Thyroid gland (tissue), 4 donors: ENCODE results near the gene MCM10. TPM values are rescaled to one million over a fixed set of nuclear protein-coding genes. Genes with fewer than 3 reads are reported as not detected.

Source experiments
- DNase-seq, 2 donors: peaks; one replicate each; pipeline ENCODE4 v3.0.0-alpha.2; 2019
- H3K27ac ChIP-seq, 3 donors: fragments of 200-600 bp; sonication (generic); 1 replicate in 2 of 3; 2 replicates in 1 of 3; pipeline ENCODE4 v1.5.1; 2016 to 2019; ENCODE audit warnings: mild to moderate bottlenecking in 1 of 3, moderate library complexity in 1 of 3
- H3K27me3 ChIP-seq: fragments of 200-600 bp; sonication (generic); one replicate; pipeline ENCODE4 v1.5.1; 2019
- H3K36me3 ChIP-seq, 2 donors: fragments of 200-600 bp; sonication (generic); one replicate each; pipeline ENCODE4 v1.5.1; 2016 to 2019
- H3K4me1 ChIP-seq, 2 donors: fragments of 200-600 bp; sonication (generic); one replicate each; pipeline ENCODE4 v1.5.1; 2017 to 2019
- H3K4me3 ChIP-seq, 3 donors: fragments of 200-600 bp; sonication (generic); replicated peaks in 1 of 3; 1 replicate in 2 of 3; 2 replicates in 1 of 3; pipeline ENCODE4 v1.5.1; 2016; ENCODE audit warnings: mild to moderate bottlenecking in 1 of 3
- H3K9me3 ChIP-seq: fragments of 200-600 bp; sonication (generic); one replicate; pipeline ENCODE4 v1.5.1; 2017
- POLR2A ChIP-seq, 2 donors: fragments of 450-650 bp; IDR thresholded peaks; one replicate each; pipeline ENCODE4 v1.6.1; 2017; ENCODE audit warnings: antibody characterized with exemption in 2 of 2, mild to moderate bottlenecking in 2 of 2, moderate library complexity in 1 of 2
- WGBS, 2 donors: methylation state at CpG; one replicate each; pipeline ENCODE4 v1.1.5; 2017; 5-methylcytosine and 5-hydroxymethylcytosine counted together
- intact Hi-C: fragments of 100-400 bp; cut with DNase I; formaldehyde crosslinking; loops from one replicate; pipeline ENCODE4 v1.15.1; 2023
- total RNA-seq, 4 donors: library from RNA; depleted of rRNA; stranded (reverse); fragments of >200 nt; gene quantifications; one replicate each; pipeline ENCODE4 v1.2.3, GENCODE V29; 2016
- TF ChIP-seq, protein P1 (sequence below), 6 experiments: fragments of 200-600 bp in 3 of 6; fragments of 450-650 bp in 3 of 6; sonication (generic) in 3 of 6; IDR thresholded peaks; one replicate each; pipeline ENCODE4 v1.5.1; 2016 to 2019; ENCODE audit warnings: antibody characterized with exemption in 6 of 6, mild to moderate bottlenecking in 2 of 6, inconsistent platforms in 1 of 6, moderate library complexity in 1 of 6

The MCM10 gene
- total RNA-seq, 4 donors from 2014 or later: 0.24 to 1.4 (median 0.49) TPM

DNA sequence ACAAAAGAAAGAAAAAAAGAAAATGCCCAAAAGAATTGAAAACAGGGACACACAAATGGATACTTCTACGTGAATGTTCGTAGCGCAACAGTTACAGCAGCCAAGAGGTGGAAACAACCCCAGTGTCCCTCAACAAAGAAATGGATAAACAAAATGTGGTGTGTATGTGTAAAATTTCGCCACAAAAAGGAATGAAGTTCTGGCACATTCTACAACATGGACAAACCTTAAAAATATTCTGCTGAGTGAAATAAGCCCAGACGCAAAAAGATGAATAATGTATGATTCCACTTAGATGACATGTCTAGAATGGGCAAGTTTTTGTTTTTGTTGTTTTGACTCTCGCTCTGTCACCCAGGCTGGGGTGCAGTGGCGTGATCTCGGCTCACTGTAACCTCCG, 61.9 kb downstream of the MCM10 start:
- no peak for DNase-seq
- no peaks in the 10 kb centered on the region for H3K4me1 ChIP-seq
- no peak overlapping the region for H3K4me3 ChIP-seq
- no peaks in the 10 kb centered on the region for H3K36me3 ChIP-seq
- no peak for TF ChIP-seq POLR2A (IDR thresholded peaks at IDR 0.05)
- TF ChIP-seq, protein P1, sequence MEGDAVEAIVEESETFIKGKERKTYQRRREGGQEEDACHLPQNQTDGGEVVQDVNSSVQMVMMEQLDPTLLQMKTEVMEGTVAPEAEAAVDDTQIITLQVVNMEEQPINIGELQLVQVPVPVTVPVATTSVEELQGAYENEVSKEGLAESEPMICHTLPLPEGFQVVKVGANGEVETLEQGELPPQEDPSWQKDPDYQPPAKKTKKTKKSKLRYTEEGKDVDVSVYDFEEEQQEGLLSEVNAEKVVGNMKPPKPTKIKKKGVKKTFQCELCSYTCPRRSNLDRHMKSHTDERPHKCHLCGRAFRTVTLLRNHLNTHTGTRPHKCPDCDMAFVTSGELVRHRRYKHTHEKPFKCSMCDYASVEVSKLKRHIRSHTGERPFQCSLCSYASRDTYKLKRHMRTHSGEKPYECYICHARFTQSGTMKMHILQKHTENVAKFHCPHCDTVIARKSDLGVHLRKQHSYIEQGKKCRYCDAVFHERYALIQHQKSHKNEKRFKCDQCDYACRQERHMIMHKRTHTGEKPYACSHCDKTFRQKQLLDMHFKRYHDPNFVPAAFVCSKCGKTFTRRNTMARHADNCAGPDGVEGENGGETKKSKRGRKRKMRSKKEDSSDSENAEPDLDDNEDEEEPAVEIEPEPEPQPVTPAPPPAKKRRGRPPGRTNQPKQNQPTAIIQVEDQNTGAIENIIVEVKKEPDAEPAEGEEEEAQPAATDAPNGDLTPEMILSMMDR (IDR thresholded peaks at IDR 0.05): no peak
- H3K9me3 ChIP-seq: no peaks in the 10 kb centered on the region
- intact Hi-C loops: no loop called here
- 94 to 95% methylated on average over 9 of the region's 9 CpGs for WGBS, 2 donors
- no peak overlapping the region for H3K27ac ChIP-seq
- no peaks in the 10 kb centered on the region for H3K27me3 ChIP-seq

DNA sequence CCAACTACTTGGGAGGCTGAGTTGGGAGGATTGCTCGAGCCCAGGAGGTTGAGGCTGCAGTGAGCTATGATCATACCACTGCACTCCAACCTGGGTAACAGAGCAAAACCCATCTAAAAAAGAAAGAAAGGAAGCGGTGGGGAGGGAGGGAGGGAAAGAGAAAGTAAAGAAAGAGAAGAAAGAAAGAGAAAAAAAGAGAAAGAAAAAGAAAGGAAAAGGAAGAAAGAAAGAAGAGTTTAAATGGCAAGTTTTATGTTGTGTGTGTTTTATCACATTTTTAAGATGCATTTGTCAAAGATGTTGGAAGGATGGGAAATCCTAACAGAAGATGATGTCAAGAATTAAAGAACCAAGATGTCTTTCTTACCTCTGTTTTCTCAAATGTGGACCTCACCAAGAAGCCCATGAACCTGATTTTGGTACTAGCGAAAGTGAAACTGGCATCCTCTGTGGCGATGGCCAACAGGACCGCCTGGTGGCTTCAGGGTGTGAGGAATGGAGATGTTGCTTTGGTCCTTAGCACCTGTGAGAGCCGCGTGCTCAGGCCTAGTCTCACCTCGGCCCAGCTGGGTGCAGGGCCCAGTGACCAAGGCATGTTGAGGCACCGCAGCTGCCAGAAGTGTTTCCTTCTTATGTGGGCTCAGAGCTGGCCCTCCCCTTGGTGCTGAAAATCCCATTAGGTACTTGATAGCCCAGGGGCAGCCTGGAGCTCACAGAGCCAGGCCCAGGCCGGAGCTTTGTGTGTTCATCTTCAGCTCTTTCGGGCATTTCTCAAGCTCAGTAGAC, 63.0 kb downstream of the MCM10 start:
- 88 to 91% methylated on average over 7 to 10 of the region's 11 CpGs for WGBS, 2 donors
- Histone ChIP-seq H3K36me3 (no peaks in the 10 kb centered on the region), H3K27me3 (no peaks in the 10 kb centered on the region), H3K27ac (no peak overlapping the region), H3K4me3 (no peak overlapping the region), H3K9me3 (no peaks in the 10 kb centered on the region), H3K4me1 (no peaks in the 10 kb centered on the region)
- TF ChIP-seq, protein P1 (IDR thresholded peaks at IDR 0.05): no peak
- no peak for TF ChIP-seq POLR2A (IDR thresholded peaks at IDR 0.05)
- intact Hi-C loops: no loop called here
- DNase-seq: no peak

GRCh38 chr10:13225601-13226000, 64.2 kb downstream of the MCM10 start:
- intact Hi-C loops: no loop called here
- H3K27me3 ChIP-seq: no peaks in the 10 kb centered on the region
- no peak for TF ChIP-seq POLR2A (IDR thresholded peaks at IDR 0.05)
- TF ChIP-seq, protein P1 (IDR thresholded peaks at IDR 0.05): no peak
- no peaks in the 10 kb centered on the region for H3K4me1 ChIP-seq
- H3K27ac ChIP-seq: no peak overlapping the region
- WGBS, 2 donors: 94 to 95% methylated on average over 8 of the region's 8 CpGs
- H3K4me3 ChIP-seq: no peak overlapping the region
- H3K9me3 ChIP-seq: no peaks in the 10 kb centered on the region
- no peak for DNase-seq
- H3K36me3 ChIP-seq: no peaks in the 10 kb centered on the region

GRCh38 chr10:13227031-13227430, 65.7 kb downstream of the MCM10 start:
- no peak overlapping the region for H3K27ac ChIP-seq
- WGBS, 2 donors: 91 to 94% methylated on average over 5 of the region's 5 CpGs
- no peaks in the 10 kb centered on the region for H3K4me1 ChIP-seq
- H3K36me3 ChIP-seq: no peaks in the 10 kb centered on the region
- no peak for TF ChIP-seq POLR2A (IDR thresholded peaks at IDR 0.05)
- TF ChIP-seq, protein P1 (IDR thresholded peaks at IDR 0.05): no peak
- H3K9me3 ChIP-seq: no peaks in the 10 kb centered on the region
- no peak overlapping the region for H3K4me3 ChIP-seq
- intact Hi-C loops: no loop called here
- H3K27me3 ChIP-seq: no peaks in the 10 kb centered on the region
- DNase-seq: no peak

DNA sequence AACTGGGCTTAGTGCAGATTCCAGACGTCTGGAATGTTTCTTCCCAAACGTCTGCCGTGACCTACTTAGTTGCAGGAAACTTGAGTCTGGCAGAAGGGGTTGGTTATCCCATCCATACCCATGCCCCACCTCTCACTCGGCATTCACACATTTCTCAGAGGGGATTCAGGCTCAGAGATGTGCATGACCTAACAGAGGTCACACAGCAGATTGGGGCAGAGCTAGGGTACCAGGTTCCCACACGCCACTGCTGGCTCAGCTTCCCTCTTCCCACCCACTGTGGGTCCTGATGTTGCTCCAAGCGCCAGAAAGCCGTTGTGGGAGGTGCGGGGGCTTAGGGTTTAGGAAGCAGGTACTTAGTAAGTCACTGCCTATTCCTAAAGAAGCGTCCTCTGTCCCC, 69.8 kb downstream of the MCM10 start:
- no peak for DNase-seq
- intact Hi-C loops: no loop called here
- TF ChIP-seq, protein P1 (IDR thresholded peaks at IDR 0.05): no peak
- no peak for TF ChIP-seq POLR2A (IDR thresholded peaks at IDR 0.05)
- 67 to 71% methylated on average over 9 of the region's 9 CpGs for WGBS, 2 donors
- no peaks in the 10 kb centered on the region for H3K4me1 ChIP-seq
- no peaks in the 10 kb centered on the region for H3K9me3 ChIP-seq
- H3K4me3 ChIP-seq: no peak overlapping the region
- H3K27me3 ChIP-seq: no peaks in the 10 kb centered on the region
- no peaks in the 10 kb centered on the region for H3K36me3 ChIP-seq
- H3K27ac ChIP-seq: no peak overlapping the region
